HG03354 (cell line): ENCODE results near the gene JSRP1.
"Not testable (repeated sequence)": the region's sequence is repeated elsewhere in the genome, so short reads cannot be mapped to it uniquely, and the experiment has no call there.

Experiments
- ATAC-seq: cut with Tn5 transposase; IDR thresholded peaks from one replicate; pipeline ENCODE4 v1.9.1; 2021; ENCODE audit warnings: mild to moderate bottlenecking; ENCODE audit not compliant: unreplicated experiment, poor library complexity, severe bottlenecking

JSRP1 gene

DNA sequence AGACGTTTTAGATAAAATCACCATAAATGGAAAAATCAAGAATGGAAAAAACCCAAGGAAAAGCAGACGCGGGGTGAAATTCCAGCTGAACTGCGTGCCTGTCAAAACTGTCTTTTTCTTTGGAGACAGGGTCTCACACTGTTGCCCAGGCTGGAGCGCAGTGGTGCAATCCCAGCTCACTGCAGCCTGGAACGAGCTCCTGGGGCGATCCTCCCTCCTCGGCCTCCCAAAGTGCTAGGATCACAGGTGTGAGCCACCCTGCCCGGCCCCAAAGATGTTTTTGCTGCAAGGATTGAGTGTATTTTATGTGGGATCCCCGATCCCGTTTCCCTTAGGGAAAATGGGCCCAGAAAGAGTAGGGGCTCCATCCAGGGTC lies 26.6 kb upstream of the JSRP1 start:
- ATAC-seq, result no peak

DNA sequence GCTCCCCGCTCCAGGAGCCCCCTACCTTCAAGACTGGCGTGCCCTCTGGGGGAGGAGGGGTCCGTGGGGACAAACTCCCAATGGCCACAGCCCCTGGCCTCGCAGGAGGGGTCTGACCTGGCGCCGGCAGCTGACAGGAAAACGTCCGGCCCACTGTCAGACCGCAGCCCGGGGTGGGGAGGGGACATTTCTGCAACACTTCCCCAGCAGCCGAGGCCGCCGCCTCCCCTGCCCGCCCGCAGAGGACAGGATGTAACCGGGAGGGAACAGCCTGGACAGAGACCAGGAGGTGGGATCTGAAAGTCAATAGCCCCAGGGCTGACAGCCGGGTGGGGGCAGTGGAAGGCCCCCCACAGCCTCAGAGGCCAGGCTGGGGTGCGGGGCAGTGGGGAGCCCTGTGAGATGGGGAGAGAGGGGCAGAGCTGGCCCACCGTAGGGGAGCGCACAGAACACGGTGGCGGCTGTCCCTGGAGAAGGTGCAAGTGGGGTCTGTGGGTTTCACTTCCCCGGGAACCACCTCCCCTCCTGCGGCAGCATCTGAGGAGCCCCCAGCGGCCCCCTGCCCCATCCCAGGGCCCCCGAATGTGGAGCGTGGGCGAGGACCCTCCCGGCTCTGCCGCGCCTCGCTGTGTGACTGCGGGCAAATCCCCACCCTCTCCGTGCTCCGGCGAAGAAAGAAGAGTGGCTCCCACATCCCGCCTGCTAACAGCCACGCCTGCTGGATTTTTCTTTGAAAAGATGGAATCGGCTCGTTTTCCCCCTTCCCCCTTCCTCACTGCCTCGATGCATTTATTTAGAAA lies 26.0 kb upstream of the JSRP1 start, which contains the start of gene PEAK3:
PEAK3 (minus strand) TSS at position 114 of the 800 bp plus-strand sequence. CDS start 1,244 bp downstream, outside the sequence.
- no peak for ATAC-seq

DNA sequence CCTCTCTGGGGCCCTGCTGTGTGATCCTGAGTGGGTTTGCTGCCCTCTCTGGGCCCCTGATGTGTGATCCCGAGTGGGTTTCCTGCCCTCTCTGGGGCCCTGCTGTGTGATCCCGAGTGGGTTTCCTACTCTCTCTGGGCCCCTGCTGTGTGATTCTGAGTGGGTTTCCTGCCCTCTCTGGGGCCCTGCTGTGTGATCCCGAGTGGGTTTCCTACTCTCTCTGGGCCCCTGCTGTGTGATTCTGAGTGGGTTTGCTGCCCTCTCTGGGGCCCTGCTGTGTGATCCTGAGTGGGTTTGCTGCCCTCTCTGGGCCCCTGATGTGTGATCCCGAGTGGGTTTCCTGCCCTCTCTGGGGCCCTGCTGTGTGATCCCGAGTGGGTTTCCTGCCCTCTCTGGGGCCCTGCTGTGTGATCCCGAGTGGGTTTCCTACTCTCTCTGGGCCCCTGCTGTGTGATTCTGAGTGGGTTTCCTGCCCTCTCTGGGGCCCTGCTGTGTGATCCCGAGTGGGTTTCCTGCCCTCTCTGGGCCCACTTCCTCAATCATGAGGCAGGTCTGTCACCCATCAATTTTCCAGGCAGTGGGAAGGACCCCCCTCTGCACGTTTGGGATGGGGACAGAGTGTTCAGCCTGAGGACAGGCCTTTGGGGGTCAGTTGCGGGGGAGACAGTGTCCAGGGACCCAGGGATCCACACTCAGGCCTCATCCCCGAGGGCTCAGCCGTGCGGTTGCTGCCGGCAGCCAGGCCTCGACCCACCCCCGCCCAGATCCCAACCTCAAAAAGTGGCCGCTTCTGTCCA lies 25.2 kb upstream of the JSRP1 start:
- not testable (repeated sequence) for ATAC-seq

DNA sequence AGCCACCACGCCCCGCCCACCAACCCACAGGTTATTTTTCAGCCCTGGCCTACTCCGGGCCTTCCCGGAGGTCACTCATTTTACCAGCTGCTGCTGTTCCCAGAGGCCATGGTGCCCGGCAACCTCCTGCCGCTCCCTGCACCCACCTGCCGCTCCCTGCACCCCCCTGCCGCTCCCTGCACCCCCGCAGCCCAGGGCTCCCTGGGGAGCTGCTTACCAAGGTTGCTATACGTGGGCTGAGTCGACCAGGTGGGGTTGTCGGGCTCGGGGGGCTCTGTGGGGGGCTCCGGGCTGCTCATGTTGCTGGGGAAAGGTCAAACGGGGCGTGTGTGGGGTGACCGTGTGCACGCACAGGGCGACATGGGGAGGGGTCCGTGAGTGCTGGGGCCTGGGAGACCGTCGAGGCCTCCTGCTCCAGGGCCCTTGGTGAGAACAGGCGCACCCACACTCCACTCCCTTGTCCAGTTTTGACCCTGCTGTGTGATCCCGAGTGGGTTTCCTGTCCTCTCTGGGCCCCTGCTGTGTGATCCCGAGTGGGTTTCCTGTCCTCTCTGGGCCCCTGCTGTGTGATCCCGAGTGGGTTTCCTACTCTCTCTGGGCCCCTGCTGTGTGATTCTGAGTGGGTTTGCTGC lies 24.5 kb upstream of the JSRP1 start:
- no peak for ATAC-seq

DNA sequence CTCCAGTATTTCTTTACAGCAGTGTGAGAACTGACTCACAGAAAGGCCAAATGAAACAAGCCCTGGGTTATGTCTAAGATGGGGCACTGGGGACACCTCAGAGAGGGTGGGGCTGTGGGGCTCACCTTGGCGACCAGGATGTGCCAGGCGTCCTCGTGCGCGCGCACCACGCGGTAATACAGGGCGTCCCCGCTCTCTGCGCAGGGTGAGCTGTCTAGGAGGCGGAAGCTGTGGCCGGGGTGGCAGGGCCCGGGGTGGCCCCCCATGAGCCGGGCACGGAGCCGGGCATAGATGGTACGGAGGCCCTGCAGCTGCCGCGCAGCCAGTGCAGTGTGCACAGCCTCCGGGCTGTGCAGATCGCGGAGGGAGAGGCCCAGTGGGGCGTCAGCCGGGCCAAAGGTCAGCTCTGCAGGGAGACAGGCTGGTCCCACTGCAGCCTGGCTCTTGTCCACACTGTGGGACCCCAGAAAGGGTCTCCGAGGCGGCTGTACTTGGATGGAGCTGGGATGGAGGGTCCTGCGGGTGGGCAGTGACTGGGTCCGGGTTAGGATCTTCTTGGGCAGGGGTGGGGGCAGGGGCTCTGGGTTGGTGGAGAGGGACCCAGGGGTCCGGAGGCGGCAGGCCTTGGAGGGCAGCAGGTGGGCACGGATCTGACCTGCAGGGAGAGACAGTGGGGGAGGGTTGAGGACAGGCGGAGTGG lies 22.4 kb upstream of the JSRP1 start:
- no peak for ATAC-seq

DNA sequence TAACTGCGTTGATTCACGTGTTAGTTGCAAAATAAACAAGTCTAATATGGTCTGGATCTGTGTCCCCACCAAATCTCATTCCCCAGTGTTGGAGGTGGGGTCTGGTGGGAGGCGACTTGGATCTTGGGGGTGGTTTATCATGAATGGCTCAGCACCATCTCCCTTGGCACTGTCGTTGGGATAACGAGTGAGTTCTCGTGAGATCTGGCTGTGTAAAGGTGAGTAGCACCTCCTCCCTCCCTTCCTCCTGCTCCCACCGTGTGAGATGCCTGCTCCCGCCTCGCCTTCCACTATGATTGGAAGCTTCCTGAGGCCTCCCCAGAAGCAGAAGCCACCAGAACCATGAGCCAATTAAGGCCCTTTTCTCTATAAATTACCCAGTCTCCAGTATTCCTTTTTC lies 20.9 kb upstream of the JSRP1 start:
- ATAC-seq, result no peak

DNA sequence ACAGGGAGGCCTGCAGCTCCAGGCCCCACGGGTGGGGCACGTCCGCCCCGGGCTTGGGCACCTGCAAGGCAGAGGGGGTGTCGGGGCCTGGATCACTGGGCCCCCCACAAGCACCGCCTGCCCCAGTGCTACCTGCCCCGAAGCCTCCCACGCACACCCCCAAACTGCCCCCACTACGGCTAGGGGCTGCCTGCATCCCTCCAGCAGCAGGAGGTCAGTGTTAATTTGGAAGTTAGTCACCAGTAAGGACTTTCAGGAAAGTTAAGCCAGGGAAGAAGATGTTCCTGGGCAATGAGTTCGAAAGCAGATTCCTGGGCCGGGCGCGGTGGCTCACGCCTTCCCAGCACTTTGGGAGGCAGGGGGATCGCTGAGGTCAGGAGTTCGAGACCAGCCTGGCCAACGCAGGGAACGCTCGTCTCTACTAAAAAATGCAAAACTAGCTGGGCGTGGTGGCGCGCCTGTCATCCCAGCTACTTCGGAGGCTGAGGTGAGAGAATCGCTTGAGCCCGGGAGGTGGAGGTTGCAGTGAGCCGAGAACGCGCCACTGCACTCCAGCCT lies 20.3 kb upstream of the JSRP1 start:
- no peak for ATAC-seq

DNA sequence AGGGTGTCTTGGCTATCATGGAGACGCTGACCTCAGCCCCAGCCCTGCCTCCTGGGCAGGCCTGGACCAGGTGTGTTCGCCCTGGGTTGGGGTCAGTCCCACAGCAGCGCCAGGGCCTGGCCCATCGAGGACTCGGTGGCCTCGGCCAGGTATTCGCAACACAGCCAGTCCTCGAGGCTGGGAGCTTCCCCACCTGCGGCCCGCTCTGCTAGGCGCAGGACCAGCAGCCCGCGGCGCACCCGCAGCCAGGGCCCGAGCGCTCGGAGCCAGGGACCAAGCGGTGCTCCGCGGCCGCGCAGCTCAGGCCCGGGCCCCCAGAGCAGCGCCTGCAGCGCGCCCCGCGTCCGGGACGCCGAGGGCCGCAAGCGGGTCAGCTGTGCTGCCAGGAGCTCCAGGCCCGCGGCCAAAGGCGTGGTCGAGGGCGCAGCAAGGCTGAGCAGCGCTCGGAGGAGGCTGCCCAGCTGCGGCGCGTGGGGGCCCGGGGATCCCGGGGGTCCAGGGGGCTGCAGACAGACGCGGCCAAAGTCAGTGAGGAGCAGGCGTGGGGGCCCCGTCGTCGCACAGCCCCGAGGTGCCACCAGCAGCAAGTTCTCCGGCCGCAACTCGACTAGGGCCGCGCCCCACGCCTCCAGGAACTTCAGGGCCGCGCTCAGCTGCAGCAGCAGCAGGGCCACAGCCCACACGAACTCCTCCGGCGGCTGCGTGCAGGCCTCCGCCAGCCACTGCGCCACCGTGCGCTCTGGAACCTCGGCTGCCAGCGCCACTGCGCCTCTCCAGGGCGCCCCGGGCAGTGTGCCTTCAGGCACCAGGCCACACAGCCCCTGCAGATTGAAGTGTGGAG lies 19.6 kb upstream of the JSRP1 start:
- ATAC-seq, result no peak

DNA sequence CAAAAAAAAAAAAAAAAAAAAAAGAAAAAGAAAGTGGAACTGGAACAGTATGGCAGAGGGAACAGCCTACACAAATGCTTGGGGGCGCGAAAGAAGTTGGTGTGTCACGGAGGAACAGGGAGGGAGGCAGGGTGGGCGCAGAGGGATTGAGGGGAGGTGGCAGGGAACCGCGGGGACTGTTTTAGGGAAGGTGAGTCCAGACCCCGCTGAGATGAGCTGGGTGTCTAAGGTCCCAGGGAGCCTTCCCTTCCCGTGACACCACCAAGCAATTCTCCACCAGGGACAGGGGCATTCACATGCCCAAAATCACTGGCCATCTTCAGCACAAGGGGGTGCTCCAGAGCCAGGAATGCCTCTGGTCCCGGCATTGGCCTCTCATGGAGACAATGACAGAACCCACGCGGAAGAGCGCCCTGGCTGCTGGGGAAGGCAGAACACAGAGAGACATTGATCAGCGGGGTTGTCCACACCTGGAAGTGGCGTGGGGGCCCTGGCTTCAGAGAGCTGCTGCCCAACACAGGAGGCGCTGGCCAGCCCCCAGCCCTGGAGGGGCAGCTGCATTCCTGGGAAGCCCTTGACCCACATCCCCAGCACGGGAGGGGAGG lies 18.8 kb upstream of the JSRP1 start:
- ATAC-seq, result no peak

DNA sequence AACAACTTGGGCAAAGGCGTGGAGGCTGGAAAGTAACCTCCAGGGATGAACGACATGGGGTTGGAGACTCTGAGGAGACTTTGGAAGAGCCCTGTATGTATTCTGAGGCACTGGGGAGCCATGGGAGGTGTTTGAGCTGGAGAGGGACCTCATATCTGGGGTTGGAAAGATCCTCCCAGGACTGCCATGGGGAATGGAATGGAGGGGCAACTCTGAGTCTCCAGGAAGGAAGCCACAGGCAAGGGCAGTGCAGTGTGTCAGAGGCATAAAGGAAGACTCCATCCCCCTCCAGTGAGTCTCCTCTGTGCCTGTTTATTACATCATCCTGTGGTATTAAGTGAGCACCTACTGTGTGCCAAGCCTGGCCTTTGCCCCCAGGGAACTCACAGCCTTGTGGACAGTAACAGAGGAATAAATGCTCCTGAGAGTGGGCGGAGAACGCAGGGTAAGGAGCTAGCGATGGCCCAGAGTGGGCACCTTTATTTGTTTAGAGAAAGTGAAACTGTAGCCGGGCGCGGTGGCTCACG lies 18.0 kb upstream of the JSRP1 start:
- ATAC-seq, result no peak

DNA sequence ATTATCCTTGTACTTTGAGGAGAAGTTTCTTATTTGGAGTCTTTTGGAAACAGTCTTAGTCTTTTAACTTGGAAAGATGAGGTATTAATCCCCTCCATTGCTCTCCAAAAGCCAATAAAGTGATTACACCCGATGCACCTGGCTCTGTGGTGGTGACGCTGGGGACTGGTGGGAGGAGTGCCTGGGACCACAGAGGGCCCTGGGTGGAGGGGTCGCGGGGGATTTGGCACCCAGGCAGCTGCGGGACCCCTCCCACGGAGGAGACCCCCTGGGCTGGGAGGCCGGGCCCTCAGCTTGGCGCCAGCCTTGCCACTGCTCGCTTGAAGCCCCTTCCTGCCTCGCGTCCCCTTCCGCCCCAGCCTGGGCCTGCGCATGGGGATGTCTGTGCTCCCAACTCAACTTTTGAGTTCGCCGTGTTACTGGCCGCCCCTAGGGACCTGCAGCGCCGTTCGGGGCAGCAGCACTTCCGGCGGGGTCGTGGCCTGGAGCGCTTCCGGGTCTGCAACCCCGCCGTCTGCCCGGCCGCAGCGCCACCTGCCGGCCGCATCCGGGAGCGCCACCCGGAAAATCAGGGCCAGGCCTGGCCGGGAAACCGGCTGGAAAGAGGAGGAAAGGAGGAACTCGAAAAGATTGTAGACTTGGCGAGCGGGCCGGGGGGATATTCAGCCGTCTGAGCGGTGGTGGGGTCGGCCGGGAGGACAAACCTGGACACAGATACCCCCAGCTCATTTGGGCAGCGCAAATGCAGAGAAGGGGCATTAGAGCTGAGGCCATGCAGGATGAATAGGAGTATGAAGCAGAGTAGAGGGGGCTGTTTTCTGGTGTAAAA lies 17.4 kb upstream of the JSRP1 start:
- peak; percentile 49 for ATAC-seq

DNA sequence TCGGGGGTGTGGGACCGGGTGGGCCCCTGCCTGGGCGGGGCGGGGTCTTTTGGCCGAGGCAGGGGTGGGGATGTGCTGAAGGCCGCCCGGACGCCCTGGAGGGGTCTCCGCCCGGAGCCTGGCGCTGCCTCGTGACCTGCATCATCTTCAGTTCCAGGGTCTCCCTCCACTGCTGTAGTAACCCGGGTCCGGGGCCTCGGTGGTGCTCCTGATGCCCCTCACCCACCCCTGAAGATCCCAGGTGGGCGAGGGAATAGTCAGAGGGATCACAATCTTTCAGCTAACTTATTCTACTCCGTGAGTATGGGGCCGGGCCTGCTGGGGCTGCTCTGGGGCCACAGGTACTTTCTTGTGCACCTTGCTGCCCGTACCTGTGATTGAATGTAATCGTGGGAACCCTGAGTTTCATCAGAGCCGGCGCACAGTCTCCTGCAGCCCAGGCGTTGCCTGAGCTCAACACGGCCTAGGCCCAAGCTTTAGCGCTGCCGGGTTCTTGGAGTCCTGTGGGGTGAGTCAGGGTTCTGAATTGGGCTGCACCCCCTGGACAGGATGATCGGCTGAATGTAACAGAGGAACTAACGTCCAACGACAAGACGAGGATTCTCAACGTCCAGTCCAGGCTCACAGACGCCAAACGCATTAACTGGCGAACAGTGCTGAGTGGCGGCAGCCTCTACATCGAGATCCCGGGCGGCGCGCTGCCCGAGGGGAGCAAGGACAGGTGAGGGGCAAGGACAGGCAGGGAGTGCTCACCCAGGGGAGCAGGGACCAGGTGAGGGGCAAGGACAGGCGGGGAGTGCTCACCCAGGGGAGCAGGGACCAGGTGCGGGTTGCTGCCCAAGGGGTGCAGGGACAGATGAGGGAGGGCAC lies 15.3 kb upstream of the JSRP1 start:
- no peak for ATAC-seq

DNA sequence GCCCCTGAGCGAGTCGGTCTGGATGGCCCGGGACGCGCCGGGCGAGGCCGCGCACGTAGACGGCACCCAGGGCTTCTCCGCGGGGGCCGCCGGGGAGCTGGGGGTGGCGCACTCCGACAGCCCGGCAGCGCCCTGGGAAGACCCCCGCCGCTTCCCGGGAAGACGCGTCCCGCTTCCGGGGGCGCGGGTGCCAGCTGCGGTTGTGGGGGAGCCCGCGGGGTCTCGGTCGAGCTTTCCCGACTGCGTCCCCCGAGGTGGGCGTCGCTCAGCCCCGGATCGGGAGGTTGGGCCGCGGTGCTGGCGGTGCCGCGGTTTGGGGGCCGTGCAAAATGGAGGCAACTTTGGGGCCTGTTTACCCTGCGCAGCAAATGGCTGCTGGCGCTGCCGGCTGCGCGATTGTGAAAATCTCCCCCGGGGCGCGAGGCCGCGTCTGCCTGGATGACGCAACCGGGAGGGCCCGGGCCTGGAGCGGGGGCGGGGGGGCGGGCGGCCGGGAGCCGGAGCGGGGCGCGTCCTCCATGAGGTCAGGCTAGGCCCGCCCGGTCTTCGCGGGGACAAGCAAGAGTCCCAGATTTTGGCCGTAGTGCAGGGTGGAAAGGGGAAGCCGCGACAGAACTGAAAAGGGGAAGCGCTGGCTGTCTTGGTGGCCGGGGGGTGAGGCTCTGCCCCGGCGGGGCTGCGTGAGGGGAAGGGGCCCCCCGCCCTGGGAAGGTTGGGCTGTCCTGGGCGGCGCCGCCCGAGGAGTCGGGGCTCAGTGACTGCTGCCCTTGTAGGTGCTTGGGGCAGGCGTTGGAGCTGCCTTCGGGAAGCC lies 14.4 kb upstream of the JSRP1 start:
- no peak for ATAC-seq

DNA sequence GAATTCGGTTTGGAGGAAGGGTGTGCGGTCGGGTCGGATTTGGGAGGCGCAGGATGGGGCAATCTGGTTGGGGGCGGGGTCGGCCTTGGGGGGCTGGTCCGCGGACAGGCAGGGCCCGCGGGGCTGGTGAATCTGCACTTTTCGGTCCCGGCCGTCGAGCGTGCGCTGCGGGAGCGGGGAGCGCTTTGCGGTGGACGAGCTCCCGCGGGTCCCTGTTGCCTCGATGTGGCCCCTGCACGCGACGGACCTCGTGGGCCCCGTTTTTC lies 13.9 kb upstream of the JSRP1 start:
- no peak for ATAC-seq

DNA sequence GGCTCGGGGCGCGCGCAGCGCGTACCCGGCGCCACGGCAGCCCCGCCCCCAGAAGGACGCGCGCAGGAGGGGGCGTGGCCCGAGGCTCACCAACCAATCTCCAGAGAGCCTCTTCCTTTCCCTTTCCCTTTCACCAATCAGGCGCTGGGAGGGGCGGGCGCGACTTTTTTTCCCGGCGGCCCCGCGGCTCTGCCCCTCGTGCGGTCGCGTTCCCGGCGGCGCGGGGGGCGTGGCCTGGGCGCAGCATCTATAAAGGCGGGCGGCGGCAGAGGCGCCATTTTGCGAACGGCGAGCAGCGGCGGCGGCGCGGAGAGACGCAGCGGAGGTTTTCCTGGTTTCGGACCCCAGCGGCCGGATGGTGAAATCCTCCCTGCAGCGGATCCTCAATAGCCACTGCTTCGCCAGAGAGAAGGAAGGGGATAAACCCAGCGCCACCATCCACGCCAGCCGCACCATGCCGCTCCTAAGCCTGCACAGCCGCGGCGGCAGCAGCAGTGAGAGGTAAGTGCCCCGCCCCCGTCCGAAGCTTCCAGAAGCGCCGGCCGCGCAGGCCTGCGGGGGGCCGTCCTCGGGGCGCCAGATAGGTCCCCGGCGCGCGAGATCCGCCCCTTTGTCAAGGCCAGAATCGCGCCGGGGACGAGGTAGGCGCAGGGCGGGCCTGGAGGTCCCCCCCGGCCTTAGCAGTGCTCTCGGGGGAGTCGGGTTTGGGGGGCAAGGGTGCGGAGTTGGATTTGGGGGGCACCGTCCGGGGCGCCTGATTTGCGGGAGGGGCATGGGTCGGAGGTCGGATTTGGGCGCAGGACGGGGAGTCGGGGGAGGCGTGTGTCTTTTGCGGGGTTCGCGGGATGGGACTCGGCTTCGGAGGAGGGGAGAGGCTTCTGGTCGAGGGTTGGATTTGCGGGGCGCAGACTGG lies 13.3 kb upstream of the JSRP1 start:
- ATAC-seq, result peak; percentile 57
